Neural cell (in vitro differentiated cells): ENCODE measurements around the gene BMP7.

Experiments used
- CTCF ChIP-seq: fragments of 450-650 bp; IDR thresholded peaks from 2 replicates; pipeline ENCODE4 v1.5.1; 2014; ENCODE audit warnings: antibody characterized with exemption, mild to moderate bottlenecking, moderate library complexity; ENCODE audit not compliant: poor library complexity, severe bottlenecking
- EZH2 ChIP-seq: fragments of 200-600, 300-800 bp; shearing (Covaris generic), sonication (generic); IDR thresholded peaks from 2 replicates; pipeline ENCODE4 v1.6.1; 2014; ENCODE audit warnings: antibody characterized with exemption, low read length, borderline replicate concordance, mild to moderate bottlenecking; ENCODE audit not compliant: insufficient read depth, poor library complexity, severe bottlenecking
- MXI1 ChIP-seq: fragments of 450-650 bp; conservative IDR thresholded peaks from 2 replicates; pipeline ENCODE4 v1.6.1; 2014; ENCODE audit warnings: antibody characterized with exemption, mild to moderate bottlenecking; ENCODE audit not compliant: poor library complexity, severe bottlenecking
- REST ChIP-seq: IDR thresholded peaks from 2 replicates; pipeline ENCODE4 v1.6.1; 2012; ENCODE audit warnings: borderline replicate concordance
- TAF1 ChIP-seq: IDR thresholded peaks from 2 replicates; pipeline ENCODE4 v1.6.1; 2012; ENCODE audit warnings: low read depth

GRCh38 chr20:57288651-57289277, 22.3 kb upstream of the BMP7 start:
- TF ChIP-seq CTCF (no peak), REST (no peak), EZH2 (no peak), MXI1 (no peak), TAF1 (no peak)
